ENCODE data around the gene ABHD18. TPM values are rescaled to one million over a fixed set of nuclear protein-coding genes. Genes with fewer than 3 reads are reported as not detected.

The ABHD18 gene
- total RNA-seq, 4 donors from 2014 or later = 3.9 to 7.8 (median 5.8) TPM

GRCh38 chr4:127997534-127998388 lies 32.6 kb downstream of the ABHD18 start:
- Histone ChIP-seq H3K4me1 (no peaks in the 10 kb centered on the region), H3K27me3 (no peaks in the 10 kb centered on the region), H3K9me3 (no peaks in the 10 kb centered on the region), H3K36me3 (peaks cover 0 to 12% of the 10 kb centered on the region in 2 donors), H3K27ac (no peak overlapping the region), H3K4me3 (no peak overlapping the region)
- no peak for DNase-seq
- no peak for ATAC-seq
- in situ Hi-C loops (cut with MboI; ENCODE audit: low sequenced_read_pairs in 4 of 4) = no loop called here
- intact Hi-C loops (cut with DNase I; ENCODE audit: low total_unique reads) = no loop called here
- TF ChIP-seq CTCF (IDR thresholded peaks at IDR 0.05 in 4 of 5, conservative IDR thresholded peaks at IDR 0.05 in 1 of 5) (no peak), POLR2A (IDR thresholded peaks at IDR 0.05) (no peak)

- in situ Hi-C loops (cut with MboI; ENCODE audit: low sequenced_read_pairs in 4 of 4) (no loop called here), intact Hi-C loops (cut with DNase I; ENCODE audit: low total_unique reads) (no loop called here)
- H3K4me3 ChIP-seq = no peak overlapping the region
- ATAC-seq = no peak
- no peak for DNase-seq
- H3K27ac ChIP-seq = no peak overlapping the region
- no peak for TF ChIP-seq CTCF (IDR thresholded peaks at IDR 0.05 in 4 of 5, conservative IDR thresholded peaks at IDR 0.05 in 1 of 5)
- no peak for TF ChIP-seq POLR2A (IDR thresholded peaks at IDR 0.05)
- H3K36me3 ChIP-seq = peaks cover 0 to 9% of the 10 kb centered on the region in 2 donors
- H3K4me1 ChIP-seq = no peaks in the 10 kb centered on the region
- H3K27me3 ChIP-seq = no peaks in the 10 kb centered on the region
- no peaks in the 10 kb centered on the region for H3K9me3 ChIP-seq
Observed at GRCh38 chr4:128006592-128006991, 41.4 kb downstream of the ABHD18 start.

- no peaks in the 10 kb centered on the region for H3K9me3 ChIP-seq
Observed at GRCh38 chr4:128009428-128009827, 44.2 kb downstream of the ABHD18 start.

GRCh38 chr4:128025319-128025718 lies 60.1 kb downstream of the ABHD18 start:
- intact Hi-C loops (cut with DNase I; ENCODE audit: low total_unique reads) (no loop called here), in situ Hi-C loops (cut with MboI; ENCODE audit: low sequenced_read_pairs in 4 of 4) (no loop called here)
- no peak overlapping the region for H3K27ac ChIP-seq
- no peak for ATAC-seq
- no peak for DNase-seq
- H3K9me3 ChIP-seq = peaks cover 0 to 4% (median 0%) of the 10 kb centered on the region in 3 donors
- no peak for TF ChIP-seq POLR2A (IDR thresholded peaks at IDR 0.05)
- no peak for TF ChIP-seq CTCF (IDR thresholded peaks at IDR 0.05 in 4 of 5, conservative IDR thresholded peaks at IDR 0.05 in 1 of 5)
- no peak overlapping the region for H3K4me3 ChIP-seq
- H3K27me3 ChIP-seq = no peaks in the 10 kb centered on the region
- H3K36me3 ChIP-seq = peaks cover 2 to 42% of the 10 kb centered on the region in 2 donors
- no peaks in the 10 kb centered on the region for H3K4me1 ChIP-seq

More at GRCh38 chr4:128009428-128009827, 44.2 kb downstream of the ABHD18 start:
- Histone ChIP-seq H3K4me1 (no peaks in the 10 kb centered on the region), H3K4me3 (no peak overlapping the region), H3K27ac (no peak overlapping the region), H3K36me3 (peaks cover 0 to 20% of the 10 kb centered on the region in 2 donors), H3K27me3 (no peaks in the 10 kb centered on the region)
- no peak for ATAC-seq
- DNase-seq = no peak
- intact Hi-C loops (cut with DNase I; ENCODE audit: low total_unique reads) = no loop called here
- in situ Hi-C loops (cut with MboI; ENCODE audit: low sequenced_read_pairs in 4 of 4) = no loop called here
- TF ChIP-seq CTCF (IDR thresholded peaks at IDR 0.05 in 4 of 5, conservative IDR thresholded peaks at IDR 0.05 in 1 of 5) = no peak
- TF ChIP-seq POLR2A (IDR thresholded peaks at IDR 0.05) = no peak
